Glutamatergic neuron (in vitro differentiated cells): Measurements from ENCODE around the gene ZNHIT3. TPM values are rescaled to one million over a fixed set of nuclear protein-coding genes. Genes with fewer than 3 reads are reported as not detected.
A peak's percentile ranks its signal among the peaks of the same experiment; 100 is the strongest.

Experiments used
- DNase-seq: peaks from one replicate; pipeline ENCODE4 v3.0.0; 2022
- H3K27ac Mint-ChIP-seq: one replicate; pipeline ENCODE4 v1.8.0; 2020; ENCODE audit warnings: mild to moderate bottlenecking, mixed read lengths, inconsistent platforms; ENCODE audit not compliant: unreplicated experiment
- H3K27me3 Mint-ChIP-seq: one replicate; pipeline ENCODE4 v1.8.0; 2020; ENCODE audit warnings: mild to moderate bottlenecking, moderate library complexity, mixed read lengths, inconsistent platforms; ENCODE audit not compliant: unreplicated experiment
- H3K36me3 Mint-ChIP-seq: one replicate; pipeline ENCODE4 v1.8.0; 2020; ENCODE audit warnings: mild to moderate bottlenecking, mixed read lengths, inconsistent platforms; ENCODE audit not compliant: unreplicated experiment
- H3K4me1 Mint-ChIP-seq: one replicate; pipeline ENCODE4 v1.8.0; 2020; ENCODE audit warnings: mild to moderate bottlenecking, low read depth, mixed read lengths, inconsistent platforms; ENCODE audit not compliant: unreplicated experiment
- H3K4me3 Mint-ChIP-seq: one replicate; pipeline ENCODE4 v1.8.0; 2020; ENCODE audit warnings: mild to moderate bottlenecking, mixed read lengths, inconsistent platforms; ENCODE audit not compliant: unreplicated experiment
- H3K9me3 Mint-ChIP-seq: one replicate; pipeline ENCODE4 v1.8.0; 2020; ENCODE audit warnings: mild to moderate bottlenecking, moderate library complexity, mixed read lengths, inconsistent platforms; ENCODE audit not compliant: unreplicated experiment
- CTCF ChIP-seq: fragments of 200-600 bp; sonication (generic); IDR thresholded peaks from one replicate; pipeline ENCODE4 v1.5.0; 2021; ENCODE audit not compliant: partially characterized antibody, unreplicated experiment
- total RNA-seq: library from RNA; stranded (reverse); fragmentation: NEBNext Ultra II Directional; extraction: Animal tissue kit (Norgen Biotek cat#: 25700); gene quantifications from one replicate; pipeline ENCODE4 v1.2.1, GENCODE V29; 2021; ENCODE audit not compliant: unreplicated experiment

The ZNHIT3 gene
- total RNA-seq, 1 donor from 2014 or later = 101 TPM

- H3K27ac Mint-ChIP-seq = no peak overlapping the region
- peaks cover 11% of the 10 kb centered on the region for H3K27me3 Mint-ChIP-seq
- no peak for DNase-seq
- H3K4me1 Mint-ChIP-seq = peaks cover 23% of the 10 kb centered on the region
- no peak for TF ChIP-seq CTCF
- no peaks in the 10 kb centered on the region for H3K36me3 Mint-ChIP-seq
- no peak overlapping the region for H3K4me3 Mint-ChIP-seq
- peaks cover 9% of the 10 kb centered on the region for H3K9me3 Mint-ChIP-seq
Observed at GRCh38 chr17:36459601-36460000, 26.9 kb upstream of the ZNHIT3 start.

GRCh38 chr17:36460265-36460937, 26.1 kb upstream of the ZNHIT3 start:
- no peak for DNase-seq
- no peak overlapping the region for H3K4me3 Mint-ChIP-seq
- peaks cover 23% of the 10 kb centered on the region for H3K4me1 Mint-ChIP-seq
- H3K27ac Mint-ChIP-seq = peak overlapping the region; percentile 38
- peaks cover 13% of the 10 kb centered on the region for H3K27me3 Mint-ChIP-seq
- H3K36me3 Mint-ChIP-seq = no peaks in the 10 kb centered on the region
- no peak for TF ChIP-seq CTCF
- H3K9me3 Mint-ChIP-seq = peaks cover 9% of the 10 kb centered on the region

- no peak for DNase-seq
- peaks cover 11% of the 10 kb centered on the region for H3K9me3 Mint-ChIP-seq
- no peak overlapping the region for H3K4me3 Mint-ChIP-seq
- peaks cover 20% of the 10 kb centered on the region for H3K4me1 Mint-ChIP-seq
- H3K27me3 Mint-ChIP-seq = peaks cover 16% of the 10 kb centered on the region
- no peak for TF ChIP-seq CTCF
- peak overlapping the region; percentile 91 for H3K27ac Mint-ChIP-seq
- no peaks in the 10 kb centered on the region for H3K36me3 Mint-ChIP-seq
Observed at GRCh38 chr17:36461330-36462110, 25.0 kb upstream of the ZNHIT3 start.

- H3K36me3 Mint-ChIP-seq = no peaks in the 10 kb centered on the region
- peak; percentile 71 for DNase-seq
- peaks cover 17% of the 10 kb centered on the region for H3K9me3 Mint-ChIP-seq
- peak overlapping the region; percentile 91 for H3K27ac Mint-ChIP-seq
- peaks cover 17% of the 10 kb centered on the region for H3K27me3 Mint-ChIP-seq
- no peak for TF ChIP-seq CTCF
- no peak overlapping the region for H3K4me3 Mint-ChIP-seq
- H3K4me1 Mint-ChIP-seq = peaks cover 35% of the 10 kb centered on the region
Observed at GRCh38 chr17:36463916-36464764, 22.3 kb upstream of the ZNHIT3 start.

GRCh38 chr17:36464765-36465088, 21.8 kb upstream of the ZNHIT3 start:
- no peak overlapping the region for H3K4me3 Mint-ChIP-seq
- DNase-seq = no peak
- H3K9me3 Mint-ChIP-seq = peaks cover 17% of the 10 kb centered on the region
- peaks cover 41% of the 10 kb centered on the region for H3K4me1 Mint-ChIP-seq
- H3K27ac Mint-ChIP-seq = no peak overlapping the region
- no peaks in the 10 kb centered on the region for H3K36me3 Mint-ChIP-seq
- peaks cover 17% of the 10 kb centered on the region for H3K27me3 Mint-ChIP-seq
- TF ChIP-seq CTCF = no peak
